ENCODE results near the gene EPS15. TPM values are rescaled to one million over a fixed set of nuclear protein-coding genes. Genes with fewer than 3 reads are reported as not detected.

The EPS15 gene
- total RNA-seq, 1 donor, result 82.2 TPM

DNA sequence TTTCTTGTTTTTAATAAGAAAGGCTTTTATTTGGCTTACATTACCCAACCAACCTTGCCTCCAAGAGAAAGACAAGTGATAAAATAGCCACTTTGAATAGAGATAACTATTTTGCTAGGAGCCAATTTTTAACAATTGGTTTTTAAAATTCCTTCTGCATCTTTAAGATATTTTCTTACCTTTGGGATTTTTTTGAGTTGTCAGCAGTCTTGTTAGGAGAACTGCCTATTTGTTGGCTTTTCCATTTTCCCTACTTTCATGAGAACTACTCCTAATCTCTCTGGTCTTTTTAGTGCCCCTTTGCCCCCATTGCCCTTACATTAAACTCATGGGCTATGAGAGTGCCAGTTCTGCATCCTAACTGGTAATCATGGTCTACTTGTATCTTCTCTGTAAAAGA is 38.1 kb upstream of the EPS15 start:
- Histone ChIP-seq H3K79me2 (ENCODE audit: insufficient read depth, low read length) (no peaks in the 10 kb centered on the region), H3K36me3 (ENCODE audit: insufficient read depth, low read length) (no peaks in the 10 kb centered on the region), H3K4me3 (ENCODE audit: insufficient read depth, low read length) (no peak overlapping the region), H3K4me2 (ENCODE audit: insufficient read depth, low read length) (no peak overlapping the region), H3K9me3 (ENCODE audit: low read depth, low read length) (no peaks in the 10 kb centered on the region), H4K20me1 (ENCODE audit: insufficient read depth, low read length) (no peaks in the 10 kb centered on the region), H3K4me1 (ENCODE audit: insufficient read depth, low read length) (peaks cover 18% of the 10 kb centered on the region), H3K27me3 (ENCODE audit: insufficient read depth, low read length) (no peaks in the 10 kb centered on the region), H2AFZ (ENCODE audit: low read length) (no peak overlapping the region), H3K27ac (ENCODE audit: low read depth, low read length) (no peak overlapping the region)
- TF ChIP-seq, protein P1, sequence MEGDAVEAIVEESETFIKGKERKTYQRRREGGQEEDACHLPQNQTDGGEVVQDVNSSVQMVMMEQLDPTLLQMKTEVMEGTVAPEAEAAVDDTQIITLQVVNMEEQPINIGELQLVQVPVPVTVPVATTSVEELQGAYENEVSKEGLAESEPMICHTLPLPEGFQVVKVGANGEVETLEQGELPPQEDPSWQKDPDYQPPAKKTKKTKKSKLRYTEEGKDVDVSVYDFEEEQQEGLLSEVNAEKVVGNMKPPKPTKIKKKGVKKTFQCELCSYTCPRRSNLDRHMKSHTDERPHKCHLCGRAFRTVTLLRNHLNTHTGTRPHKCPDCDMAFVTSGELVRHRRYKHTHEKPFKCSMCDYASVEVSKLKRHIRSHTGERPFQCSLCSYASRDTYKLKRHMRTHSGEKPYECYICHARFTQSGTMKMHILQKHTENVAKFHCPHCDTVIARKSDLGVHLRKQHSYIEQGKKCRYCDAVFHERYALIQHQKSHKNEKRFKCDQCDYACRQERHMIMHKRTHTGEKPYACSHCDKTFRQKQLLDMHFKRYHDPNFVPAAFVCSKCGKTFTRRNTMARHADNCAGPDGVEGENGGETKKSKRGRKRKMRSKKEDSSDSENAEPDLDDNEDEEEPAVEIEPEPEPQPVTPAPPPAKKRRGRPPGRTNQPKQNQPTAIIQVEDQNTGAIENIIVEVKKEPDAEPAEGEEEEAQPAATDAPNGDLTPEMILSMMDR (IDR thresholded peaks at IDR 0.05; ENCODE audit: extremely low read depth, low read depth, low read length), result no peak
- no peak for DNase-seq (ENCODE audit: insufficient read length, low spot score, missing footprints)

DNA sequence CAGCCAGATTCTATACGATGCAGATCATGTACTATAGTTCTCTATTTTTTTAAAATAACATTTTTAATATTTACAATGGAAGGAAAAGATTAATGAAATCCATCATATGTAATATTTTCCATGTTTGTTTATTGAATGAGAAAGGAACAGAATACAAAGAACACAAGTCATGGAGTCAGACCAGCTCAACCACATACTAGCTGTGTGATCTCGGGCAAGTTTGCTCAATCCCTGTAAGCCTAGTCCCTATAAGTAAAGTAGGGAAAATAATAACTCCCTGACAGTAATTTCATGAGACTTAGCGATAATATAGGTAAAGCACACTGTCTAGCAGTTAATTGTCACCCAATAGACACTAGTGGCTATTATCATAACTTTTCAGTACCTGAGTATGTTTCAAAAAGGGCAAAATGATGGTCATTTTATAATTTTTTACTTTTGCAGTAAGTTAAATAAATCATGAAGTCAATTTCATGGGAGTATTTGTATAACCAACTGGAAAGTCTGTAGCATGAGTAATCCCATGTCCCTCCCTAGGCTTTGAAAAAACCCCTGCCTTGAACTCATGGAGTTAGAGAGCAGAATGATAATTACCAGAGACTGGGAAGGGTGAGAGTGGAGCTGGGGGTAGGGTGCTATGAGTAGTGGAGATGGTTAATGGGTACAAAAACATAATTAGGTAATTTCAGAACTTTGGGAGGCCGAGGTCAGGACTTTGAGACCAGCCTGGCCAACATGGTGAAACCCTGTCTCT is 37.0 kb upstream of the EPS15 start:
- no peaks in the 10 kb centered on the region for H3K27me3 ChIP-seq (ENCODE audit: insufficient read depth, low read length)
- no peaks in the 10 kb centered on the region for H3K9me3 ChIP-seq (ENCODE audit: low read depth, low read length)
- TF ChIP-seq, protein P1 (IDR thresholded peaks at IDR 0.05; ENCODE audit: extremely low read depth, low read depth, low read length), result no peak
- peaks cover 18% of the 10 kb centered on the region for H3K4me1 ChIP-seq (ENCODE audit: insufficient read depth, low read length)
- no peak overlapping the region for H3K4me3 ChIP-seq (ENCODE audit: insufficient read depth, low read length)
- no peaks in the 10 kb centered on the region for H3K36me3 ChIP-seq (ENCODE audit: insufficient read depth, low read length)
- H3K79me2 ChIP-seq (ENCODE audit: insufficient read depth, low read length), result no peaks in the 10 kb centered on the region
- DNase-seq (ENCODE audit: insufficient read length, low spot score, missing footprints), result peak; percentile 81
- H2AFZ ChIP-seq (ENCODE audit: low read length), result no peak overlapping the region
- H4K20me1 ChIP-seq (ENCODE audit: insufficient read depth, low read length), result no peaks in the 10 kb centered on the region
- no peak overlapping the region for H3K27ac ChIP-seq (ENCODE audit: low read depth, low read length)
- H3K4me2 ChIP-seq (ENCODE audit: insufficient read depth, low read length), result no peak overlapping the region

DNA sequence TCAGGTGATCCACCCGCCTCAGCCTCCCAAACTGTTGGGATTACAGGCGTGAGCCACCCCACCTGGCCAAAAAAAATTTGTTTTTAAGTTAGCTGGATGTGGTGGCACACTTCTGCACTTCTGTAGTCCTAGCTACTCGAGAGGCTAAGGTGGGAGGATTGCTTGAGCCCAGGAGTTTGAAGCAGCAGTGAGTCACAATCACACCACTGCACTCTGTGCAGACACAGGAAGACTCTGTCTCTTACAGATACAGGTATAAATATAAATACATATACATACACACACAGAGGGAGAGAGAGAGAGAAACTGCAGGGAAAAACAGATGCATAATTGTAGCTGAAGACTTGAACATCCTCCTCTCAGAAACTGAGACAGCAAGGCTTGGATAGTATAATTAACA is 34.8 kb upstream of the EPS15 start:
- peaks cover 13% of the 10 kb centered on the region for H3K4me1 ChIP-seq (ENCODE audit: insufficient read depth, low read length)
- no peaks in the 10 kb centered on the region for H3K36me3 ChIP-seq (ENCODE audit: insufficient read depth, low read length)
- H2AFZ ChIP-seq (ENCODE audit: low read length), result no peak overlapping the region
- H3K79me2 ChIP-seq (ENCODE audit: insufficient read depth, low read length), result no peaks in the 10 kb centered on the region
- no peak overlapping the region for H3K27ac ChIP-seq (ENCODE audit: low read depth, low read length)
- H3K4me3 ChIP-seq (ENCODE audit: insufficient read depth, low read length), result no peak overlapping the region
- no peak for DNase-seq (ENCODE audit: insufficient read length, low spot score, missing footprints)
- H4K20me1 ChIP-seq (ENCODE audit: insufficient read depth, low read length), result no peaks in the 10 kb centered on the region
- TF ChIP-seq, protein P1 (IDR thresholded peaks at IDR 0.05; ENCODE audit: extremely low read depth, low read depth, low read length), result no peak
- no peaks in the 10 kb centered on the region for H3K27me3 ChIP-seq (ENCODE audit: insufficient read depth, low read length)
- no peaks in the 10 kb centered on the region for H3K9me3 ChIP-seq (ENCODE audit: low read depth, low read length)
- H3K4me2 ChIP-seq (ENCODE audit: insufficient read depth, low read length), result no peak overlapping the region

DNA sequence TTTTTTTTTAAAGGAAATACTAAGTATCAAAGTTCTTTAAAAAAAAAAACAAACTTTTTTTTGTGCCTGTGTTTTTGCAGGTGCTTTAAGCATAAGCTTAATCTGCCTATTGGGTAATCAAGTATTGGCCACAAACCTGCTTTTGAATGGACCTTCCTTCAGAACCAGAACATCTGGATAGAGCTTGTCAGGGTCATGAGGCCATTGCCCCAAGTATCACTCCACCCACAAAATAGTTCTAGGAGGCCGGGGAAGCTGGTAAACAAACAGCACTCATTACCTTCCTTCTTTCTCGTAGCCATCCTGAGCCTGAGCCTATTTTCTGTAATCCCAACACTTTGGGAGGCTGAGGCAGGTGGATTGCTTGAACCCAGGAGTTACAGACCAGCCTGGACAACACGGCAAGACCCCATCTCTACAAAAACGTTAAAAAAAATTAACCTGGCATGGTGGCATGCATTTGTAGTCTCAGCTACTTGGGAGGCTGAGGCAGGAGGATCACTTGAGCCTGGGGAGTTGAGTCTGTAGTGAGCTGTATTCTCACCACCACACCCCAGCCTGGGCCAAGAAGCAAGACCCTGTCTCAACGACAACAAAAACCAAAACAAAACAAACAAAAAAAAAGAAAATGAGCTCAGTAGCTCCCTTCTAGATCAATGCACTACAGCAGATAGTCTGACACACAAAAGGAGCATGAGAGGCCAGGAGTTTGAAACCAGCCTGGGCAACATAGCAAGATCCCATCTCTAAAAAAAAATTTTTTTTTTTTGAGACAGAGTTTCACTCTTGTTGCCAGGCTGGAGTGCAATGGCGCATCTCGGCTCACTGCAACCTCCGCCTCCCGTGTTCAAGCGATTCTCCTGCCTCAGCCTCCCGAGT is 34.1 kb upstream of the EPS15 start:
- Histone ChIP-seq H4K20me1 (ENCODE audit: insufficient read depth, low read length) (no peaks in the 10 kb centered on the region), H3K27ac (ENCODE audit: low read depth, low read length) (no peak overlapping the region), H3K36me3 (ENCODE audit: insufficient read depth, low read length) (no peaks in the 10 kb centered on the region), H3K27me3 (ENCODE audit: insufficient read depth, low read length) (no peaks in the 10 kb centered on the region), H3K9me3 (ENCODE audit: low read depth, low read length) (no peaks in the 10 kb centered on the region), H2AFZ (ENCODE audit: low read length) (no peak overlapping the region), H3K4me2 (ENCODE audit: insufficient read depth, low read length) (no peak overlapping the region), H3K79me2 (ENCODE audit: insufficient read depth, low read length) (no peaks in the 10 kb centered on the region), H3K4me3 (ENCODE audit: insufficient read depth, low read length) (no peak overlapping the region), H3K4me1 (ENCODE audit: insufficient read depth, low read length) (peaks cover 6% of the 10 kb centered on the region)
- DNase-seq (ENCODE audit: insufficient read length, low spot score, missing footprints), result peak; percentile 68
- TF ChIP-seq, protein P1 (IDR thresholded peaks at IDR 0.05; ENCODE audit: extremely low read depth, low read depth, low read length), result no peak
